GM12878 (cell line): ENCODE data around the gene CREBZF. TPM values are rescaled to one million over a fixed set of nuclear protein-coding genes. Genes with fewer than 3 reads are reported as not detected.
A peak's percentile ranks its signal among the peaks of the same experiment; 100 is the strongest.

Experiments
- ATAC-seq: fragments of 200-7000 bp; cut with Tn5 transposase; 3 replicates; pipeline ENCODE4 v1.9.1; 2020; ENCODE audit warnings: mild to moderate bottlenecking, moderate library complexity
- BruUV-seq: library from RNA; stranded (reverse); fragments of 400-500 nt; replicated peaks from 2 replicates; lab custom pipeline; 2021; lab: Mats Ljungman, UMichigan
- CTCF ChIA-PET: fragments of 300-600 bp; sonication (Branson Sonifier 250); formaldehyde crosslinking; extraction: SDS; loops from one replicate; lab custom pipeline; 2021; ENCODE audit warnings: inconsistent platforms; lab: Yijun Ruan, JAX
- POLR2A ChIA-PET: fragments of 350-600 bp; formaldehyde crosslinking; extraction: SDS; loops from one replicate; lab custom pipeline; 2021; ENCODE audit warnings: inconsistent platforms; lab: Charles Lee
- RAD21 ChIA-PET: fragments of 300-600 bp; sonication (Branson Sonifier 250); formaldehyde crosslinking; loops from one replicate; lab custom pipeline; 2023; ENCODE audit warnings: antibody characterized with exemption; ENCODE audit not compliant: unreplicated experiment; lab: Charles Lee
- SMC1A ChIA-PET: fragments of 300-600 bp; sonication (Branson Sonifier 250); formaldehyde crosslinking; loops from one replicate; lab custom pipeline; 2023; ENCODE audit not compliant: unreplicated experiment, uncharacterized antibody; lab: Charles Lee
- DNase-seq: peaks from one replicate; pipeline ENCODE4 v3.0.0-alpha.2; 2011; ENCODE audit warnings: low read depth, low spot score
- FAIRE-seq: peaks from 3 replicates; lab custom pipeline; 2011; peaks lifted over from hg19 to GRCh38; lab: Jason Lieb, UNC
- H2AFZ ChIP-seq: 2 replicates; pipeline ENCODE4 v1.6.0; 2011; ENCODE audit warnings: low read depth, low read length, control low read depth; ENCODE audit not compliant: control insufficient read depth
- H3K27ac ChIP-seq: 2 replicates; pipeline ENCODE4 v1.5.1; 2011; ENCODE audit warnings: control low read depth; ENCODE audit not compliant: control insufficient read depth, insufficient read depth
- H3K27me3 ChIP-seq, 2 experiments: replicated peaks in 1 of 2; 2 replicates each; pipeline versions ENCODE4 v1.6.0 to v1.6.1; 2011; ENCODE audit warnings: low read length in 1 of 2; ENCODE audit not compliant: control insufficient read depth in 2 of 2, insufficient read depth in 2 of 2
- H3K36me3 ChIP-seq, 2 experiments: 2 replicates each; pipeline ENCODE4 v1.5.1; 2011; ENCODE audit warnings: low read length in 1 of 2; ENCODE audit not compliant: control insufficient read depth in 2 of 2, insufficient read depth in 2 of 2
- H3K4me1 ChIP-seq: 2 replicates; pipeline ENCODE4 v1.6.1; 2011; ENCODE audit warnings: mild to moderate bottlenecking, low read length, moderate library complexity, mixed read lengths; ENCODE audit not compliant: control insufficient read depth, insufficient read depth
- H3K4me2 ChIP-seq: 2 replicates; pipeline ENCODE4 v1.6.0; 2011; ENCODE audit warnings: control low read depth; ENCODE audit not compliant: control insufficient read depth, insufficient read depth
- H3K4me3 ChIP-seq: fragments of 200-600 bp; sonication (generic); 2 replicates; pipeline ENCODE4 v1.5.1; 2016
- H3K79me2 ChIP-seq: 2 replicates; pipeline ENCODE4 v1.6.0; 2011; ENCODE audit warnings: low read length; ENCODE audit not compliant: control insufficient read depth, insufficient read depth
- H3K9ac ChIP-seq: 2 replicates; pipeline ENCODE4 v1.8.0; 2011; ENCODE audit warnings: low read length, control low read depth, mixed read lengths; ENCODE audit not compliant: control insufficient read depth, insufficient read depth
- H3K9me3 ChIP-seq: replicated peaks from 3 replicates; pipeline ENCODE4 v1.5.1; 2011; ENCODE audit warnings: mild to moderate bottlenecking, low read length; ENCODE audit not compliant: control insufficient read depth, insufficient read depth
- H4K20me1 ChIP-seq: 2 replicates; pipeline ENCODE4 v1.6.0; 2011; ENCODE audit not compliant: control insufficient read depth, insufficient read depth
- BRCA1 ChIP-seq: IDR thresholded peaks from 2 replicates; pipeline ENCODE4 v1.6.1; 2011; ENCODE audit warnings: low read depth, low read length, improper control_type of control experiment
- JUNB ChIP-seq: IDR thresholded peaks from 2 replicates; pipeline ENCODE4 v1.6.1; 2016; ENCODE audit warnings: antibody characterized with exemption, mild to moderate bottlenecking
- NFYA ChIP-seq: IDR thresholded peaks from 2 replicates; pipeline ENCODE4 v1.6.1; 2011; ENCODE audit warnings: low read depth, mild to moderate bottlenecking, low read length, improper control_type of control experiment, borderline replicate concordance
- NFYB ChIP-seq: IDR thresholded peaks from 2 replicates; pipeline ENCODE4 v1.6.1; 2011; ENCODE audit warnings: low read depth, mild to moderate bottlenecking, low read length, improper control_type of control experiment, moderate library complexity; ENCODE audit not compliant: insufficient read depth
- RAD51 ChIP-seq: fragments of 450-650 bp; IDR thresholded peaks from 2 replicates; pipeline ENCODE4 v1.6.1; 2016; ENCODE audit warnings: moderate library complexity, mild to moderate bottlenecking, inconsistent platforms
- RELA ChIP-seq: fragments of 450-650 bp; IDR thresholded peaks from 2 replicates; pipeline ENCODE4 v1.8.0; 2014; ENCODE audit warnings: borderline replicate concordance; ENCODE audit not compliant: partially characterized antibody
- RUNX3 ChIP-seq: IDR thresholded peaks from 2 replicates; pipeline ENCODE4 v1.6.1; 2012; ENCODE audit warnings: low read length, inconsistent platforms
- SPI1 ChIP-seq: IDR thresholded peaks from 2 replicates; pipeline ENCODE4 v1.6.1; 2011; ENCODE audit warnings: low read depth, mild to moderate bottlenecking, low read length, moderate library complexity, borderline replicate concordance; ENCODE audit not compliant: insufficient read depth
- TAF1 ChIP-seq: IDR thresholded peaks from 2 replicates; pipeline ENCODE4 v1.6.1; 2011; ENCODE audit warnings: mild to moderate bottlenecking, low read depth, low read length, borderline replicate concordance
- TCF3 ChIP-seq: IDR thresholded peaks from 2 replicates; pipeline ENCODE4 v1.6.1; 2012; ENCODE audit warnings: low read depth, mild to moderate bottlenecking, low read length, borderline replicate concordance; ENCODE audit not compliant: insufficient read depth
- ZNF24 ChIP-seq: fragments of 450-650 bp; IDR thresholded peaks from 2 replicates; pipeline ENCODE4 v1.6.1; 2017; ENCODE audit warnings: antibody characterized with exemption, mild to moderate bottlenecking
- ZNF384 ChIP-seq: IDR thresholded peaks from 2 replicates; pipeline ENCODE4 v1.6.1; 2012; ENCODE audit warnings: low read depth, mild to moderate bottlenecking, low read length, improper control_type of control experiment, borderline replicate concordance
- WGBS: methylation state at CpG from one replicate; pipeline ENCODE4 v1.1.6; 2016; ENCODE audit warnings: low lambda C conversion rate; ENCODE audit not compliant: insufficient replicate concordance, insufficient coverage; ENCODE audit errors: missing lambda C conversion rate; 5-methylcytosine and 5-hydroxymethylcytosine counted together
- in situ Hi-C: fragments of 300-500 bp; cut with MboI; formaldehyde crosslinking; loops from 9 replicates; pipeline ENCODE4 v1.14.3; 2018; ENCODE audit warnings: mixed read lengths
- intact Hi-C: fragments of 100-400 bp; cut with micrococcal nuclease; formaldehyde crosslinking; loops from one replicate; pipeline ENCODE4 v1.14.2; 2022; ENCODE audit not compliant: unreplicated experiment
- polyA plus RNA-seq, 11 experiments: library from polyadenylated mRNA; depleted of rRNA in 4 of 11; unstranded in 6 of 11; stranded (reverse) in 5 of 11; fragments of >200 nt; fragmentation: Nextera tagmentation in 4 of 11; fragmentation: Illumina TruSeq in 1 of 11; extraction: Ambion mirVana in 4 of 11; extraction: Trizol in 1 of 11; gene quantifications; 1 replicate in 1 of 11; 2 replicates in 10 of 11; pipeline versions ENCODE4 v1.2.1 to v1.2.3, GENCODE V29; 2011 to 2016; ENCODE audit warnings: inconsistent platforms in 2 of 11, missing spikeins in 2 of 11, low read depth in 1 of 11
- total RNA-seq, 4 experiments: library from RNA; depleted of rRNA in 3 of 4; stranded (reverse); fragments of >200 nt in 3 of 4; fragmentation: Illumina TruSeq in 1 of 4; extraction: Trizol in 1 of 4; gene quantifications; 2 replicates each; pipeline versions ENCODE4 v1.2.1 to v1.2.3, GENCODE V29; 2013 to 2021
- TF ChIP-seq, protein P1 (sequence below): fragments of 450-650 bp; formaldehyde crosslinking; IDR thresholded peaks from 2 replicates; pipeline ENCODE4 v1.4.0; 2020; ENCODE audit warnings: mild to moderate bottlenecking, moderate library complexity
- TF ChIP-seq, protein P2 (sequence below): IDR thresholded peaks from 2 replicates; pipeline ENCODE4 v1.6.1; 2011; ENCODE audit warnings: low read depth, low read length, improper control_type of control experiment, borderline replicate concordance
- TF ChIP-seq, protein P3 (sequence below): IDR thresholded peaks from 2 replicates; pipeline ENCODE4 v1.6.1; 2012; ENCODE audit warnings: low read depth, low read length, improper control_type of control experiment

The CREBZF gene
- total and polyA plus RNA-seq, 10 of the 15 experiments (the other 5 are each of a cell fraction or from before 2014, with no cell fraction given), result 11.1 to 51.2 (median 34.1) TPM

DNA sequence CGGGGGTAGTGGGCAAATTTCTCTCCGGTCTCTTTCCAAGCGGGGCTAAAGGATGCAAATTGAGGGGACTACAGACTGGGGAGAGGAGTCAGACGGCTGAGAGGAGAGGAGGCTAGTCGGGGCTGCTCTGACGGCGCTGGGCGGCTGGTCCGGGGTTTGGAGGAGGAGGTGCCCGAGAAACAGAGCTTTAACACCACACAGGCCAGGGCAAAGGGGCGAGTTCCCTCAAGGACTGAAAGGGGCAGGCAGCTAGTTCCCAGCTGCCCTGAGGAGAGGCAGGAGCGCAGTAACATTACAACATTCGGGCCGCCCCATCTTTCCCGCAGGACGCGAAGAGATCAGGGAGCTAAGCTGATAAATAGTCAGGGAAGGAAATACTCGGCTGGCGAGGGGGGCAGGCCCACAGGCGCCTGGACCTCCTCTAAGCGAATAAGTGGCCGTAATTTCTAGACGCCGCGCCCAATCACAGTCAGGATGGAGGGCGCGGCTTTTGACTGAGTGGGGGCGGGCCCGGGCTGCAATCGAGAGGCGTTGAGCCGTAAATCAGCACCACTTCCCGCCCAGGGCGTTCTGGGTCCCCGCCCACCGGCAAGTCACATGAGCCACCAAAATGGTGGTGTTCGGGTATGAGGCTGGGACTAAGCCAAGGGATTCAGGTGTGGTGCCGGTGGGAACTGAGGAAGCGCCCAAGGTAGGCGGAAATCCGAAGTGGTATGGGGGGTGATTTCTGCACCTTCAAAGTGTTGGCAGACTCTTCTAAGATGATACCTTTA, 36.7 kb downstream of the CREBZF start, which contains the start of gene TMEM126B (continued):
- no peak for TF ChIP-seq TCF3
- peak; percentile 77 for TF ChIP-seq NFYB
- TF ChIP-seq, all 136 proteins: peak for 47

DNA sequence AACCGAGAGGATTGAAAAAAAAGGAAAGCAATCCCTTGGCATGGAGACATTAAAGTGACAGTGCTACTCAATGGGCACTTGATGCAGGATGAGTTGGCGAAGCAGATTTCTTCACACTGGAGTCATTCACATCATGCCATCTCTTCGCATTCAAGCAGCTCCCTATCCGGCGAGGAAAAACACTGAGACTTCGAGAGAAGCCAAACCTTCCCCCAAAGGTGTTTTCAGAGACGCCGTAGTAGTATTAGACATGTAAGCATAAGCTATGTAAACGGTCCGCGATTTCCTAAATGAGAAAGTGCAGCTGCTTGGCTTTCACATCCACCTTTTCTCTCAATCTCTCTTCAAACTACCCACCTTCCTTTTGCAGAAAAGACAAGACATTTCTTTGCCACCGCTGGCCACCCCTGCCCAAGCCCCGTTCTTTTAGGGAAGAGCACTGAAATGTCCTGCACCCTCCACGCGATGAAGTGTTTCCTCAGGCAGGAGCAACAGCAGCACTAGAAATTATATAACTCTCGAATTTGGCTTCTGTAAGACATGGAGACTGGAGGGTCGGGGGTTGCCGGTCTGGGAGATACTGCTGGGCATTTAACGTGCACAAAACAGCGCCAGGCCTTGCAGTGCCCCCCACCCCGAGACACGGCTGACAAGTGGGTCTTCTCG, 37.5 kb downstream of the CREBZF start, which contains the start of gene DLG2:
Gene DLG2, minus strand, starts transcription at position 13 of the 666 bp plus-strand sequence.
- DNase-seq (no peak), ATAC-seq (peak; percentile 2), FAIRE-seq (peak; percentile 73)
- Histone ChIP-seq H3K9ac (peak within 1 kb of the TSS; percentile 85), H3K36me3 (peaks cover 0 to 4% of the 10 kb centered on the region in 2 experiments; a peak in 1 of 4 replicates), H3K79me2 (peaks cover 24% of the 10 kb centered on the region), H3K4me2 (peak within 1 kb of the TSS; percentile 95), H3K4me1 (peaks cover 8% of the 10 kb centered on the region), H3K4me3 (peak within 1 kb of the TSS; percentile 94), H2AFZ (peak within 1 kb of the TSS; percentile 99), H3K27ac (peak within 1 kb of the TSS; percentile 55), H3K27me3 (no peaks in the 10 kb centered on the region), H3K9me3 (no peaks in the 10 kb centered on the region), H4K20me1 (no peaks in the 10 kb centered on the region)
- intact Hi-C loops, result loop anchor here (10.0 kb wide), 1 partner anchor 513 kb away; no protein-coding TSS in a partner anchor
- 2% methylated on average over 23 of the region's 23 CpGs for WGBS
- RAD21 ChIA-PET, result interaction anchor here (1.5 to 3.4 kb wide), 3 partner anchors 20 to 227 kb away, joined by 4 to 26 read pairs (median 10); partner anchors contain the start of genes CCDC83, CREBZF and TMEM126A
- POLR2A ChIA-PET, result interaction anchor here (0.8 to 5.5 kb wide), 12 partner anchors 10 to 592 kb away, joined by 3 to 35 read pairs (median 5); partner anchors contain the start of genes CREBZF and TMEM126A
- BruUV-seq, result TSS peak; percentile 78
- in situ Hi-C loops, result no loop called here
- SMC1A ChIA-PET, result interaction anchor here (0.8 to 2.6 kb wide), 7 partner anchors 10 to 403 kb away, joined by 3 to 11 read pairs (median 3); partner anchors contain the start of gene TMEM126A
- CTCF ChIA-PET, result interaction anchor here (0.6 to 2.4 kb wide), 5 partner anchors 18 to 991 kb away, joined by 3 to 13 read pairs (median 3); partner anchors contain the start of gene TMEM126A
- no peak for TF ChIP-seq RAD51
- no peak for TF ChIP-seq TAF1
- TF ChIP-seq RELA, result no peak
- no peak for TF ChIP-seq JUNB
- TF ChIP-seq SPI1, result no peak
- TF ChIP-seq BRCA1, result no peak
- TF ChIP-seq ZNF24, result no peak
- TF ChIP-seq, protein P1, sequence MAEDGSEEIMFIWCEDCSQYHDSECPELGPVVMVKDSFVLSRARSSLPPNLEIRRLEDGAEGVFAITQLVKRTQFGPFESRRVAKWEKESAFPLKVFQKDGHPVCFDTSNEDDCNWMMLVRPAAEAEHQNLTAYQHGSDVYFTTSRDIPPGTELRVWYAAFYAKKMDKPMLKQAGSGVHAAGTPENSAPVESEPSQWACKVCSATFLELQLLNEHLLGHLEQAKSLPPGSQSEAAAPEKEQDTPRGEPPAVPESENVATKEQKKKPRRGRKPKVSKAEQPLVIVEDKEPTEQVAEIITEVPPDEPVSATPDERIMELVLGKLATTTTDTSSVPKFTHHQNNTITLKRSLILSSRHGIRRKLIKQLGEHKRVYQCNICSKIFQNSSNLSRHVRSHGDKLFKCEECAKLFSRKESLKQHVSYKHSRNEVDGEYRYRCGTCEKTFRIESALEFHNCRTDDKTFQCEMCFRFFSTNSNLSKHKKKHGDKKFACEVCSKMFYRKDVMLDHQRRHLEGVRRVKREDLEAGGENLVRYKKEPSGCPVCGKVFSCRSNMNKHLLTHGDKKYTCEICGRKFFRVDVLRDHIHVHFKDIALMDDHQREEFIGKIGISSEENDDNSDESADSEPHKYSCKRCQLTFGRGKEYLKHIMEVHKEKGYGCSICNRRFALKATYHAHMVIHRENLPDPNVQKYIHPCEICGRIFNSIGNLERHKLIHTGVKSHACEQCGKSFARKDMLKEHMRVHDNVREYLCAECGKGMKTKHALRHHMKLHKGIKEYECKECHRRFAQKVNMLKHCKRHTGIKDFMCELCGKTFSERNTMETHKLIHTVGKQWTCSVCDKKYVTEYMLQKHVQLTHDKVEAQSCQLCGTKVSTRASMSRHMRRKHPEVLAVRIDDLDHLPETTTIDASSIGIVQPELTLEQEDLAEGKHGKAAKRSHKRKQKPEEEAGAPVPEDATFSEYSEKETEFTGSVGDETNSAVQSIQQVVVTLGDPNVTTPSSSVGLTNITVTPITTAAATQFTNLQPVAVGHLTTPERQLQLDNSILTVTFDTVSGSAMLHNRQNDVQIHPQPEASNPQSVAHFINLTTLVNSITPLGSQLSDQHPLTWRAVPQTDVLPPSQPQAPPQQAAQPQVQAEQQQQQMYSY (CRISPR knock-in tag), result no peak
- TF ChIP-seq, protein P2, sequence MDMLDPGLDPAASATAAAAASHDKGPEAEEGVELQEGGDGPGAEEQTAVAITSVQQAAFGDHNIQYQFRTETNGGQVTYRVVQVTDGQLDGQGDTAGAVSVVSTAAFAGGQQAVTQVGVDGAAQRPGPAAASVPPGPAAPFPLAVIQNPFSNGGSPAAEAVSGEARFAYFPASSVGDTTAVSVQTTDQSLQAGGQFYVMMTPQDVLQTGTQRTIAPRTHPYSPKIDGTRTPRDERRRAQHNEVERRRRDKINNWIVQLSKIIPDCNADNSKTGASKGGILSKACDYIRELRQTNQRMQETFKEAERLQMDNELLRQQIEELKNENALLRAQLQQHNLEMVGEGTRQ, result no peak
- TF ChIP-seq ZNF384, result no peak
- TF ChIP-seq, protein P3, sequence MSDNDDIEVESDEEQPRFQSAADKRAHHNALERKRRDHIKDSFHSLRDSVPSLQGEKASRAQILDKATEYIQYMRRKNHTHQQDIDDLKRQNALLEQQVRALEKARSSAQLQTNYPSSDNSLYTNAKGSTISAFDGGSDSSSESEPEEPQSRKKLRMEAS, result no peak
- no peak for TF ChIP-seq RUNX3
- TF ChIP-seq NFYA, result no peak
